Gastrocnemius medialis (tissue), 4 donors: ENCODE results near the gene WDR37. TPM values are rescaled to one million over a fixed set of nuclear protein-coding genes. Genes with fewer than 3 reads are reported as not detected.

Source experiments
- ATAC-seq, 2 donors: fragments of 150-250 bp; one replicate each; pipeline ENCODE4 v1.9.1; 2016
- DNase-seq, 2 donors: peaks; one replicate each; pipeline ENCODE4 v3.0.0-alpha.2; 2019
- H3K27ac ChIP-seq, 4 donors: fragments of 200-600 bp; sonication (generic); 1 replicate in 1 of 4; 2 replicates in 3 of 4; pipeline ENCODE4 v1.5.1; 2016 to 2018; ENCODE audit warnings: mild to moderate bottlenecking in 2 of 4, moderate library complexity in 1 of 4
- H3K27me3 ChIP-seq, 3 donors: fragments of 200-600 bp; sonication (generic) in 2 of 3; 1 replicate in 1 of 3; 2 replicates in 2 of 3; pipeline versions ENCODE4 v1.5.1 to v1.6.0; 2016 to 2019; ENCODE audit warnings: mild to moderate bottlenecking in 1 of 3, moderate library complexity in 1 of 3
- H3K36me3 ChIP-seq, 2 donors: fragments of 200-600 bp; sonication (generic) in 1 of 2; one replicate each; pipeline ENCODE4 v1.5.1; 2017 to 2018
- H3K4me1 ChIP-seq, 2 donors: fragments of 200-600 bp; sonication (generic) in 1 of 2; one replicate each; pipeline ENCODE4 v1.5.1; 2016 to 2017; ENCODE audit warnings: mild to moderate bottlenecking in 2 of 2
- H3K4me3 ChIP-seq, 4 donors: fragments of 200-600 bp; sonication (generic) in 3 of 4; 1 replicate in 1 of 4; 2 replicates in 3 of 4; pipeline ENCODE4 v1.5.1; 2016 to 2019; ENCODE audit warnings: mild to moderate bottlenecking in 2 of 4
- H3K9me3 ChIP-seq, 3 donors: fragments of 200-600 bp; sonication (generic) in 2 of 3; 1 replicate in 1 of 3; 2 replicates in 2 of 3; pipeline ENCODE4 v1.5.1; 2016 to 2019
- CTCF ChIP-seq, 5 experiments: fragments of 450-650 bp in 3 of 5; fragments of 200-600 bp in 2 of 5; sonication (generic) in 2 of 5; IDR thresholded peaks in 4 of 5; conservative IDR thresholded peaks in 1 of 5; 1 replicate in 4 of 5; 2 replicates in 1 of 5; pipeline ENCODE4 v1.5.1; 2016 to 2019; ENCODE audit warnings: antibody characterized with exemption in 5 of 5, mild to moderate bottlenecking in 3 of 5, moderate library complexity in 3 of 5
- POLR2A ChIP-seq, 2 donors: fragments of 450-650 bp; IDR thresholded peaks; one replicate each; pipeline ENCODE4 v1.6.1; 2017; ENCODE audit warnings: antibody characterized with exemption in 2 of 2, mild to moderate bottlenecking in 2 of 2, moderate library complexity in 2 of 2
- in situ Hi-C, 4 donors: fragments of 200-750 bp; cut with MboI; loops; one replicate each; pipeline versions ENCODE4 v1.15.0 to v1.8.0; 2017; ENCODE audit warnings: low sequenced_read_pairs in 4 of 4
- intact Hi-C: fragments of 100-400 bp; cut with DNase I; formaldehyde crosslinking; loops from one replicate; pipeline ENCODE4 v1.15.1; 2023; ENCODE audit warnings: low total_unique reads
- total RNA-seq, 4 donors: library from RNA; depleted of rRNA; stranded (reverse); fragments of >200 nt; gene quantifications; one replicate each; pipeline versions ENCODE4 v1.1.0 to v1.2.3, GENCODE V29; 2016

Gene WDR37
- total RNA-seq, 4 donors from 2014 or later, result 18.4 to 26.2 (median 23.2) TPM

- in situ Hi-C loops, result no loop called here
- no peak for DNase-seq
- TF ChIP-seq CTCF (IDR thresholded peaks at IDR 0.05 in 4 of 5, conservative IDR thresholded peaks at IDR 0.05 in 1 of 5), result no peak
- TF ChIP-seq POLR2A (IDR thresholded peaks at IDR 0.05), result no peak
Measured at GRCh38 chr10:1152386-1153250, 96.4 kb downstream of the WDR37 start.

GRCh38 chr10:1153251-1153763 is 97.1 kb downstream of the WDR37 start:
- Histone ChIP-seq H3K9me3 (no peaks in the 10 kb centered on the region), H3K36me3 (no peaks in the 10 kb centered on the region), H3K4me1 (no peaks in the 10 kb centered on the region), H3K27ac (no peak overlapping the region), H3K27me3 (no peaks in the 10 kb centered on the region), H3K4me3 (no peak overlapping the region)
- no peak for DNase-seq
- no peak for ATAC-seq
- in situ Hi-C loops, result no loop called here
- intact Hi-C loops, result no loop called here
- TF ChIP-seq CTCF (IDR thresholded peaks at IDR 0.05 in 4 of 5, conservative IDR thresholded peaks at IDR 0.05 in 1 of 5), result no peak
- no peak for TF ChIP-seq POLR2A (IDR thresholded peaks at IDR 0.05)

More at GRCh38 chr10:1152386-1153250, 96.4 kb downstream of the WDR37 start:
- Histone ChIP-seq H3K27me3 (no peaks in the 10 kb centered on the region), H3K27ac (no peak overlapping the region), H3K36me3 (no peaks in the 10 kb centered on the region), H3K9me3 (no peaks in the 10 kb centered on the region), H3K4me1 (no peaks in the 10 kb centered on the region), H3K4me3 (no peak overlapping the region)
- ATAC-seq, result no peak
- intact Hi-C loops, result no loop called here

- Histone ChIP-seq H3K4me1 (no peaks in the 10 kb centered on the region), H3K27ac (no peak overlapping the region), H3K36me3 (no peaks in the 10 kb centered on the region), H3K9me3 (no peaks in the 10 kb centered on the region), H3K27me3 (no peaks in the 10 kb centered on the region), H3K4me3 (no peak overlapping the region)
- no peak for TF ChIP-seq CTCF (IDR thresholded peaks at IDR 0.05 in 4 of 5, conservative IDR thresholded peaks at IDR 0.05 in 1 of 5)
- ATAC-seq, result no peak
- no peak for DNase-seq
- intact Hi-C loops (no loop called here), in situ Hi-C loops (no loop called here)
Measured at GRCh38 chr10:1153805-1154351, 97.7 kb downstream of the WDR37 start.

- no peak overlapping the region for H3K4me3 ChIP-seq
- no peaks in the 10 kb centered on the region for H3K27me3 ChIP-seq
- H3K36me3 ChIP-seq, result no peaks in the 10 kb centered on the region
- H3K9me3 ChIP-seq, result no peaks in the 10 kb centered on the region
- TF ChIP-seq CTCF (IDR thresholded peaks at IDR 0.05 in 4 of 5, conservative IDR thresholded peaks at IDR 0.05 in 1 of 5), result no peak
- no peak for TF ChIP-seq POLR2A (IDR thresholded peaks at IDR 0.05)
- no peaks in the 10 kb centered on the region for H3K4me1 ChIP-seq
- DNase-seq, result no peak
- H3K27ac ChIP-seq, result no peak overlapping the region
- in situ Hi-C loops, result no loop called here
- ATAC-seq, result no peak
- intact Hi-C loops, result no loop called here
Measured at GRCh38 chr10:1154531-1155295, 98.5 kb downstream of the WDR37 start.
